SK-N-SH (cell line): ENCODE results near the gene PAN2. TPM values are rescaled to one million over a fixed set of nuclear protein-coding genes. Genes with fewer than 3 reads are reported as not detected.

Experiments used
- CTCF ChIA-PET: fragments of 300-600, 350-600 bp; formaldehyde crosslinking; extraction: SDS; loops from one replicate; lab custom pipeline; 2021; lab: Yijun Ruan, JAX
- POLR2A ChIA-PET: fragments of 350-600 bp; sonication (Branson Sonifier 250); formaldehyde crosslinking; extraction: SDS; loops from one replicate; lab custom pipeline; 2020; ENCODE audit warnings: antibody characterized with exemption, inconsistent platforms; lab: Yijun Ruan, JAX
- DNase-seq: peaks from one replicate; pipeline ENCODE4 v3.0.0; 2012
- H2AFZ ChIP-seq: fragments of 200-600 bp; sonication (generic); 2 replicates; pipeline ENCODE4 v1.8.1; 2016; ENCODE audit warnings: antibody characterized with exemption, mild to moderate bottlenecking, low read depth
- H3F3A ChIP-seq: fragments of 200-600 bp; sonication (generic); replicated peaks from 2 replicates; pipeline ENCODE3; 2016; ENCODE audit warnings: antibody characterized with exemption, mild to moderate bottlenecking; ENCODE audit not compliant: insufficient read depth
- H3K27ac ChIP-seq, 2 experiments: fragments of 200-500 bp in 1 of 2; fragments of 200-600 bp in 1 of 2; sonication (Bioruptor generic) in 1 of 2; sonication (generic), shearing (Covaris generic) in 1 of 2; 2 replicates each; pipeline versions ENCODE4 v1.5.1 to v1.6.1; 2014 to 2016; ENCODE audit warnings: low read depth in 2 of 2, inconsistent platforms in 1 of 2, low read length in 1 of 2, mild to moderate bottlenecking in 1 of 2, mixed read lengths in 1 of 2
- H3K27me3 ChIP-seq: fragments of 200-600 bp; sonication (generic), shearing (Covaris generic); 2 replicates; pipeline ENCODE4 v1.6.1; 2016; ENCODE audit warnings: mixed run types; ENCODE audit not compliant: insufficient read depth
- H3K36me3 ChIP-seq, 2 experiments: fragments of 200-500 bp in 1 of 2; fragments of 200-600 bp in 1 of 2; sonication (Bioruptor generic) in 1 of 2; sonication (generic) in 1 of 2; replicated peaks in 1 of 2; 2 replicates each; pipeline versions ENCODE3 to v1.5.1; 2014 to 2016; ENCODE audit warnings: low read length in 1 of 2, mild to moderate bottlenecking in 1 of 2; ENCODE audit not compliant: insufficient read depth in 2 of 2, control insufficient read depth in 1 of 2
- H3K4me1 ChIP-seq, 2 experiments: fragments of 200-500 bp in 1 of 2; fragments of 200-600 bp in 1 of 2; sonication (Bioruptor generic) in 1 of 2; sonication (generic), shearing (Covaris generic) in 1 of 2; 2 replicates each; pipeline versions ENCODE4 v1.5.1 to v1.6.1; 2014 to 2016; ENCODE audit warnings: low read depth in 1 of 2, low read length in 1 of 2, mixed run types in 1 of 2; ENCODE audit not compliant: insufficient read depth in 2 of 2, control insufficient read depth in 1 of 2
- H3K4me2 ChIP-seq: fragments of 200-600 bp; sonication (generic), shearing (Covaris generic); 2 replicates; pipeline ENCODE4 v1.6.1; 2017; ENCODE audit warnings: mixed run types
- H3K4me3 ChIP-seq, 2 experiments: fragments of 200-500 bp in 1 of 2; fragments of 200-600 bp in 1 of 2; sonication (Bioruptor generic) in 1 of 2; sonication (generic), shearing (Covaris generic) in 1 of 2; 2 replicates each; pipeline versions ENCODE4 v1.5.1 to v1.8.1; 2014 to 2016; ENCODE audit warnings: low read depth in 2 of 2, inconsistent platforms in 1 of 2, low read length in 1 of 2, mild to moderate bottlenecking in 1 of 2, mixed read lengths in 1 of 2, moderate library complexity in 1 of 2
- H3K79me2 ChIP-seq: fragments of 200-600 bp; sonication (generic); 2 replicates; pipeline ENCODE4 v1.8.1; 2017; ENCODE audit warnings: mild to moderate bottlenecking; ENCODE audit not compliant: insufficient read depth
- H3K9ac ChIP-seq: fragments of 200-600 bp; sonication (generic); 2 replicates; pipeline ENCODE4 v1.6.1; 2017; ENCODE audit warnings: mixed run types
- H3K9me2 ChIP-seq: fragments of 200-600 bp; sonication (generic); 2 replicates; pipeline ENCODE4 v1.6.1; 2017; ENCODE audit warnings: mixed run types
- H3K9me3 ChIP-seq: fragments of 200-600 bp; sonication (generic); 2 replicates; pipeline ENCODE4 v1.6.1; 2017; ENCODE audit warnings: mixed run types, mild to moderate bottlenecking, moderate library complexity
- H4K20me1 ChIP-seq: fragments of 200-600 bp; sonication (generic); 2 replicates; pipeline ENCODE4 v1.6.1; 2017; ENCODE audit warnings: mild to moderate bottlenecking, mixed run types; ENCODE audit not compliant: insufficient read depth
- CHD2 ChIP-seq: fragments of 150-350 bp; IDR thresholded peaks from 2 replicates; pipeline ENCODE4 v1.6.1; 2018; ENCODE audit warnings: low read length; ENCODE audit not compliant: partially characterized antibody
- EP300 ChIP-seq, 2 experiments: IDR thresholded peaks; 2 replicates each; pipeline versions ENCODE4 v1.4.0 to v1.6.1; 2012; ENCODE audit warnings: borderline replicate concordance in 1 of 2, low read depth in 1 of 2, low read length in 1 of 2
- EZH2phosphoT487 ChIP-seq: fragments of 200-600 bp; sonication (generic); IDR thresholded peaks from 2 replicates; pipeline ENCODE4 v1.6.1; 2017; ENCODE audit warnings: low read depth, mixed run types, mild to moderate bottlenecking, antibody characterized with exemption, moderate library complexity, borderline replicate concordance
- FOXM1 ChIP-seq: IDR thresholded peaks from 2 replicates; pipeline ENCODE4 v1.4.0; 2012; ENCODE audit warnings: low read depth, mild to moderate bottlenecking
- GABPA ChIP-seq: IDR thresholded peaks from 2 replicates; pipeline ENCODE4 v1.4.0; 2012; ENCODE audit warnings: low read depth, mild to moderate bottlenecking
- MXI1 ChIP-seq: IDR thresholded peaks from 2 replicates; pipeline ENCODE4 v1.6.1; 2012; ENCODE audit warnings: mild to moderate bottlenecking, low read depth, low read length, improper control_type of control experiment
- NRF1 ChIP-seq: IDR thresholded peaks from 2 replicates; pipeline ENCODE4 v1.6.1; 2012; ENCODE audit warnings: low read depth, mild to moderate bottlenecking, low read length
- POLR2AphosphoS5 ChIP-seq: IDR thresholded peaks from 2 replicates; pipeline ENCODE4 v1.6.1; 2012; ENCODE audit warnings: low read depth, low read length
- RAD21 ChIP-seq: IDR thresholded peaks from 2 replicates; pipeline ENCODE4 v1.6.1; 2012; ENCODE audit warnings: mild to moderate bottlenecking, low read length
- REST ChIP-seq: IDR thresholded peaks from 2 replicates; pipeline ENCODE4 v1.6.1; 2012; ENCODE audit warnings: mild to moderate bottlenecking, low read depth, low read length, moderate library complexity
- RFX5 ChIP-seq: IDR thresholded peaks from 2 replicates; pipeline ENCODE4 v1.6.1; 2012; ENCODE audit warnings: mild to moderate bottlenecking, improper control_type of control experiment, low read length
- SIN3A ChIP-seq: IDR thresholded peaks from 2 replicates; pipeline ENCODE4 v1.6.1; 2012; ENCODE audit warnings: low read depth, mild to moderate bottlenecking, low read length, moderate library complexity, borderline replicate concordance
- TCF12 ChIP-seq: IDR thresholded peaks from 2 replicates; pipeline ENCODE4 v1.4.0; 2012
- YY1 ChIP-seq: IDR thresholded peaks from 2 replicates; pipeline ENCODE4 v1.4.0; 2012; ENCODE audit warnings: low read depth, mild to moderate bottlenecking
- WGBS: methylation state at CpG from one replicate; pipeline ENCODE4 v1.1.6; 2017; ENCODE audit warnings: low lambda C conversion rate; 5-methylcytosine and 5-hydroxymethylcytosine counted together
- polyA plus RNA-seq, 3 experiments: library from polyadenylated mRNA; depleted of rRNA; stranded (reverse); fragments of >200 nt; gene quantifications; 2 replicates each; pipeline ENCODE4 v1.2.3, GENCODE V29; 2012
- TF ChIP-seq, protein P1 (sequence below): IDR thresholded peaks from 2 replicates; pipeline ENCODE4 v1.4.0; 2012; ENCODE audit warnings: low read depth
- TF ChIP-seq, protein P2 (sequence below): IDR thresholded peaks from 2 replicates; pipeline ENCODE4; 2012
- TF ChIP-seq, protein P3 (sequence below): IDR thresholded peaks from 2 replicates; pipeline ENCODE4 v1.4.0; 2012; ENCODE audit warnings: low read depth, borderline replicate concordance
- TF ChIP-seq, protein P4 (sequence below): fragments of 200-600 bp; sonication (generic); IDR thresholded peaks from 2 replicates; pipeline ENCODE4 v1.6.1; 2017; ENCODE audit warnings: antibody characterized with exemption, mild to moderate bottlenecking, moderate library complexity

The PAN2 gene
- polyA plus RNA-seq, 1 of the 3 experiments (the other 2 are of a cell fraction) = 37.1 TPM

DNA sequence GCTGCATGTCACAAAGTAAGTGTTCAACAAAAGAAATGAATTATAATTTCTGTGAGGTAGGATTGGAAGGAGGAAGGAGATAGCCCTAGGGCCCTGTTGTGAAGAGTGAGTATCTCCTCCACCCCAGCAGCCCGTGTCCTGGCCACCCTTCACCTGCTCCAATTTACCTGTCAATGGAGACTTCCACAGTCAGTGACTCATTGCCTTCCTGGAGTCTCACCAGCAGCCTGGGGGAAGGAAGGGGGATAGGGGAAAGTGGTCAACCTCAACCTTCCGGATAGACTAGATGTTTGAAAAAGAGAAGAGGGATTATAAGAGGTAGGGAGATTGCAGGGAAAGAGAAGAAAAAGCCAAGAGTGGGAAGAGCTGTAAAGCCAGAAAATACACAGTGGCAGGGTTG is 16.9 kb upstream of the PAN2 start:
- ChIA-PET CTCF (interaction anchor here (1.8 kb wide), 1 partner anchor 9 kb away, joined by 7 read pairs; the partner anchor contains the start of gene STAT2), POLR2A (no interaction called here)
- no peaks in the 10 kb centered on the region for H3K9me3 ChIP-seq
- no peak overlapping the region for H3K4me2 ChIP-seq
- H3K4me3 ChIP-seq = no peak overlapping the region
- no peak overlapping the region for H3K27ac ChIP-seq
- H3K79me2 ChIP-seq = no peaks in the 10 kb centered on the region
- H3K9me2 ChIP-seq = no peaks in the 10 kb centered on the region
- peaks cover 68 to 69% of the 10 kb centered on the region in 2 experiments for H3K36me3 ChIP-seq
- H3F3A ChIP-seq = no peaks in the 10 kb centered on the region
- TF ChIP-seq RAD21 = no peak
- TF ChIP-seq EP300 (IDR thresholded peaks at IDR 0.05; ENCODE audit: borderline replicate concordance in 1 of 2, low read depth in 1 of 2, low read length in 1 of 2) = no peak
- TF ChIP-seq, protein P1, sequence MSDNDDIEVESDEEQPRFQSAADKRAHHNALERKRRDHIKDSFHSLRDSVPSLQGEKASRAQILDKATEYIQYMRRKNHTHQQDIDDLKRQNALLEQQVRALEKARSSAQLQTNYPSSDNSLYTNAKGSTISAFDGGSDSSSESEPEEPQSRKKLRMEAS = no peak
- no peak for TF ChIP-seq CHD2
- TF ChIP-seq NRF1 = no peak
- TF ChIP-seq, protein P2, sequence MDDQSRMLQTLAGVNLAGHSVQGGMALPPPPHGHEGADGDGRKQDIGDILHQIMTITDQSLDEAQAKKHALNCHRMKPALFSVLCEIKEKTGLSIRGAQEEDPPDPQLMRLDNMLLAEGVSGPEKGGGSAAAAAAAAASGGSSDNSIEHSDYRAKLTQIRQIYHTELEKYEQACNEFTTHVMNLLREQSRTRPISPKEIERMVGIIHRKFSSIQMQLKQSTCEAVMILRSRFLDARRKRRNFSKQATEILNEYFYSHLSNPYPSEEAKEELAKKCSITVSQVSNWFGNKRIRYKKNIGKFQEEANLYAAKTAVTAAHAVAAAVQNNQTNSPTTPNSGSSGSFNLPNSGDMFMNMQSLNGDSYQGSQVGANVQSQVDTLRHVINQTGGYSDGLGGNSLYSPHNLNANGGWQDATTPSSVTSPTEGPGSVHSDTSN = no peak
- TF ChIP-seq, protein P3, sequence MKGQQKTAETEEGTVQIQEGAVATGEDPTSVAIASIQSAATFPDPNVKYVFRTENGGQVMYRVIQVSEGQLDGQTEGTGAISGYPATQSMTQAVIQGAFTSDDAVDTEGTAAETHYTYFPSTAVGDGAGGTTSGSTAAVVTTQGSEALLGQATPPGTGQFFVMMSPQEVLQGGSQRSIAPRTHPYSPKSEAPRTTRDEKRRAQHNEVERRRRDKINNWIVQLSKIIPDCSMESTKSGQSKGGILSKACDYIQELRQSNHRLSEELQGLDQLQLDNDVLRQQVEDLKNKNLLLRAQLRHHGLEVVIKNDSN = no peak
- TF ChIP-seq GABPA = no peak
- H3K9ac ChIP-seq = no peak overlapping the region
- WGBS = 84% methylated on average over 2 of the region's 2 CpGs
- no peak overlapping the region for H2AFZ ChIP-seq
- no peaks in the 10 kb centered on the region for H3K27me3 ChIP-seq
- no peaks in the 10 kb centered on the region for H4K20me1 ChIP-seq
- DNase-seq = no peak
- no peaks in the 10 kb centered on the region for H3K4me1 ChIP-seq

- no peaks in the 10 kb centered on the region for H3K79me2 ChIP-seq
- no peaks in the 10 kb centered on the region for H3K9me2 ChIP-seq
- H4K20me1 ChIP-seq = no peaks in the 10 kb centered on the region
- no peak overlapping the region for H3K4me3 ChIP-seq
- POLR2A ChIA-PET = interaction anchor here (1.7 kb wide), 1 partner anchor 15 kb away, joined by 6 read pairs; the partner anchor contains the start of gene PAN2
- WGBS = 96% methylated on average over 5 of the region's 5 CpGs
- DNase-seq = no peak
- no peaks in the 10 kb centered on the region for H3K4me1 ChIP-seq
- H3K9me3 ChIP-seq = no peaks in the 10 kb centered on the region
- TF ChIP-seq YY1 = no peak
- no peak for TF ChIP-seq RFX5
- TF ChIP-seq POLR2AphosphoS5 = no peak
- TF ChIP-seq MXI1 = no peak
- no peak for TF ChIP-seq REST
- TF ChIP-seq, protein P3 = no peak
- no peak for TF ChIP-seq TCF12
- no peak for TF ChIP-seq EZH2phosphoT487
- TF ChIP-seq GABPA = no peak
- TF ChIP-seq, protein P4, sequence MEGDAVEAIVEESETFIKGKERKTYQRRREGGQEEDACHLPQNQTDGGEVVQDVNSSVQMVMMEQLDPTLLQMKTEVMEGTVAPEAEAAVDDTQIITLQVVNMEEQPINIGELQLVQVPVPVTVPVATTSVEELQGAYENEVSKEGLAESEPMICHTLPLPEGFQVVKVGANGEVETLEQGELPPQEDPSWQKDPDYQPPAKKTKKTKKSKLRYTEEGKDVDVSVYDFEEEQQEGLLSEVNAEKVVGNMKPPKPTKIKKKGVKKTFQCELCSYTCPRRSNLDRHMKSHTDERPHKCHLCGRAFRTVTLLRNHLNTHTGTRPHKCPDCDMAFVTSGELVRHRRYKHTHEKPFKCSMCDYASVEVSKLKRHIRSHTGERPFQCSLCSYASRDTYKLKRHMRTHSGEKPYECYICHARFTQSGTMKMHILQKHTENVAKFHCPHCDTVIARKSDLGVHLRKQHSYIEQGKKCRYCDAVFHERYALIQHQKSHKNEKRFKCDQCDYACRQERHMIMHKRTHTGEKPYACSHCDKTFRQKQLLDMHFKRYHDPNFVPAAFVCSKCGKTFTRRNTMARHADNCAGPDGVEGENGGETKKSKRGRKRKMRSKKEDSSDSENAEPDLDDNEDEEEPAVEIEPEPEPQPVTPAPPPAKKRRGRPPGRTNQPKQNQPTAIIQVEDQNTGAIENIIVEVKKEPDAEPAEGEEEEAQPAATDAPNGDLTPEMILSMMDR = no peak
- no peak for TF ChIP-seq SIN3A
- TF ChIP-seq RAD21 = no peak
- no peak for TF ChIP-seq FOXM1
- CTCF ChIA-PET = interaction anchor here (0.6 to 1.4 kb wide), 3 partner anchors 11 to 119 kb away, joined by 3 read pairs; partner anchors contain the start of gene STAT2
- H3K9ac ChIP-seq = no peak overlapping the region
- H3K4me2 ChIP-seq = no peak overlapping the region
- H3F3A ChIP-seq = no peaks in the 10 kb centered on the region
- no peaks in the 10 kb centered on the region for H3K27me3 ChIP-seq
- H3K27ac ChIP-seq = no peak overlapping the region
- H2AFZ ChIP-seq = no peak overlapping the region
- H3K36me3 ChIP-seq = peaks cover 59 to 60% of the 10 kb centered on the region in 2 experiments
Measured at GRCh38 chr12:56348776-56349175, 15.0 kb upstream of the PAN2 start.
